Stimulated activated CD4-positive, alpha-beta T cell treated with anti-CD3 and anti-CD28 coated beads, Interleukin-4, amount 100 ng/mL, for 4 hours (primary cell): ENCODE measurements around the gene ZG16.

Experiments used
- DNase-seq, 2 experiments: peaks; one replicate each; pipeline ENCODE4 v3.0.0-alpha.2; 2020

ZG16 gene

DNA sequence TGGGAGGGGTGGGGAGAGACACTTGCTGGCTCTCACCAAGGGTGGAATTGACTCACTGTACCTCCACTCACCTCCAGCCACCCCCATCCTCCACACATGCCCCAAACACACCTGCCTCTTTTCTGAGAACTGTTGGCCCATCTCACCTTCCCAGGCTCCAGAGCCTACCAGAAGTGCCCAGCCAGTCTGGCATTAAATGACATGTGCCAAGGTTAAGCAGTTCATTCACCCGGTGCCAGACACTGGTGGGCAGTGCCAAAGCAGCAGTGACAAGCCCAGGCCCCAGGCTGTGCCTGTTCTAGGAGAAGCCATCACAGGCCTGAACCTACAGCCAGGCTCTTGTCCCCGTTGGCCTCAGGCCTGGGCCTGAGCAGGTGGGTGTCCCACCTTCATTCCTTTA, 53.4 kb downstream of the ZG16 start:
- DNase-seq: no peak
